ENCODE data around the gene AARS2.
"Not testable (repeated sequence)": the region's sequence is repeated elsewhere in the genome, so short reads cannot be mapped to it uniquely, and the experiment has no call there.

AARS2 gene

DNA sequence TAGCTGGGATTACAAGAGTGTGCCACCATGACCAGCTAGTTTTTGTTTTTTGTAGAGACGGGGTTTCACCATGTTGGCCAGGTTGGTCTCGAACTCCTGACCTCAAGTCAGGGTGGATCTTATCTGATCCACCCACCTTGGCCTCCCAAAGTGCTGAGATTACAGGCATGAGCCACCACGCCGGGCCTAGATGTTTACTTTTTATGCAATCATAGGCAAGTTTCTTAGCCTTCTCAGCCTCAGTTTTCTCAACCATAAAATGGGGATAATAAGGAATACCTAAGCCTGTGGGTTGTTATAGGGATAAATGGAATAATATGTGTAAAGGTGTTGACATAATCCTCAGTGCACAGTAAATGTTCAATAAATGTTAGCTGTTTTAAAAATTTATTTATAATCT is 39.1 kb upstream of the AARS2 start:
- DNase-seq (ENCODE audit: low read depth) = no peak
- H3K4me3 ChIP-seq (ENCODE audit: low read depth, low read length) = no peak overlapping the region
- TF ChIP-seq, protein P1, sequence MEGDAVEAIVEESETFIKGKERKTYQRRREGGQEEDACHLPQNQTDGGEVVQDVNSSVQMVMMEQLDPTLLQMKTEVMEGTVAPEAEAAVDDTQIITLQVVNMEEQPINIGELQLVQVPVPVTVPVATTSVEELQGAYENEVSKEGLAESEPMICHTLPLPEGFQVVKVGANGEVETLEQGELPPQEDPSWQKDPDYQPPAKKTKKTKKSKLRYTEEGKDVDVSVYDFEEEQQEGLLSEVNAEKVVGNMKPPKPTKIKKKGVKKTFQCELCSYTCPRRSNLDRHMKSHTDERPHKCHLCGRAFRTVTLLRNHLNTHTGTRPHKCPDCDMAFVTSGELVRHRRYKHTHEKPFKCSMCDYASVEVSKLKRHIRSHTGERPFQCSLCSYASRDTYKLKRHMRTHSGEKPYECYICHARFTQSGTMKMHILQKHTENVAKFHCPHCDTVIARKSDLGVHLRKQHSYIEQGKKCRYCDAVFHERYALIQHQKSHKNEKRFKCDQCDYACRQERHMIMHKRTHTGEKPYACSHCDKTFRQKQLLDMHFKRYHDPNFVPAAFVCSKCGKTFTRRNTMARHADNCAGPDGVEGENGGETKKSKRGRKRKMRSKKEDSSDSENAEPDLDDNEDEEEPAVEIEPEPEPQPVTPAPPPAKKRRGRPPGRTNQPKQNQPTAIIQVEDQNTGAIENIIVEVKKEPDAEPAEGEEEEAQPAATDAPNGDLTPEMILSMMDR (IDR thresholded peaks at IDR 0.05; ENCODE audit: control insufficient read depth, extremely low read depth, insufficient read depth) = no peak

DNA sequence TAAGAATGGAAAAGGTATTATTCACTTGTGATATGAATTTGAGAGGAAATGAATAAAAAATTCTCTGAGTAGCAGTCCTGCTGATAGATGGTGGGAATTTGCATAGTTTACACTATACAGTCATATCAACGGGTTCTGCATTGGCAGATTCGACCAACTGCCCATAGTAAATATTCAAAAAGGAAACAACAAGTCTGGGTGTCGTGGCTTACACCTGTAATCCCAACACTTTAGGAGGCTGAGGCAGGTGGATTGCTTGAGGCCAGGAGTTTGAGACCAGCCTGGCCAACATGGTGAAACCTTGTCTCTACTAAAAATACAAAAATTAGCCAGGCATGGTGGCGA is 37.5 kb upstream of the AARS2 start:
- not testable (repeated sequence) for H3K4me3 ChIP-seq (ENCODE audit: low read depth, low read length); DNase-seq (ENCODE audit: low read depth)

DNA sequence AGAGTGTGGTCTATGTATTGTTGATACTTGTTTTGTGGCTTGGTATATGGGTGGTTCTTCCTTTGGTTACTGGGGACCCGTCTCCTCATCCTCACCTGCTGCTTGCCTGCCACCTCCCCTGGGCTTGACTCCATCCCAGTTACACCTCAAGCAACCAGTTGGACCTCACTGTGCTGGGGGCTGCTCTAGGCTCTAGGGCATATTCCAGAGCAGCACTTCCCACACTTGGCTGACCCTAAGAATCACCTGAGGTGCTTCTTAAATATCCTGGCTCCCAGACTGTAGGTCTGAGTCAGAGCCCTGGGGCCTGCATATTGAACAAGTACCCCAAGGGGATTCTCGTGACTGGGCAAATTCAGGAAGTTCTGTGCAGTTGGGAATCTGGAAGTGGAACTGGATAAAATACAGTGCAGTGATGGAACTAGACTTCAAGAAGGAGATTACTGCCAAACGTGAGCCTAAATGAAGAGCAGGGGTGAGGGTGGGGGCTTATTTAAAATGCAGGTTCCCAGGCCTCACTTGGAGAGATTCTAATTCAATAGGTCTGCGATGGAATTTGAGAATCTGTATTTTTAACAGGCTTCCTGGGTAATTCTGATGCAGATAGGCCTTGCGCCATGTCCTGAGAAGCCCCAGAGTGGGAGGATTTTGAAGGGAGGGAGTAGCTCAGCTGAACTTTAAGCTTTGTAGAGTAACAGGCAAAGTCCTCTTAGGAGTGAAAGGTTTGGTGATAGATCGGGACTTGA is 36.9 kb upstream of the AARS2 start:
- TF ChIP-seq, protein P1 (IDR thresholded peaks at IDR 0.05; ENCODE audit: control insufficient read depth, extremely low read depth, insufficient read depth) = no peak
- no peak for DNase-seq (ENCODE audit: low read depth)
- H3K4me3 ChIP-seq (ENCODE audit: low read depth, low read length) = no peak overlapping the region

DNA sequence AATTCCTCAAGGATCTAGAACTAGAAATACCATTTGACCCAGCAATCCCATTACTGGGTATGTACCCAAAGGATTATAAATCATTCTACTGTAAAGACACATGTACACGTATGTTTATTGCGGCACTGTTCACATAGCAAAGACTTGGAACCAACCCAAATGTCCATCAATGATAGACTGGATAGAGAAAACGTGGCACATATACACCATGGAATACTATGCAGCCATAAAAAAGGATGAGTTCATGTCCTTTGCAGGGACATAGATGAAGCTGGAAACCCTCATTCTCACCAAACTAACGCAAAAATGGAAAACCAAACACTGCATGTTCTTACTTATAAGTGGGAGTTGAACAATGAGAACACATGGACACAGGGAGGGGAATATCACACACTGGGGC is 33.7 kb upstream of the AARS2 start:
- not testable (repeated sequence) for H3K4me3 ChIP-seq (ENCODE audit: low read depth, low read length); DNase-seq (ENCODE audit: low read depth)

DNA sequence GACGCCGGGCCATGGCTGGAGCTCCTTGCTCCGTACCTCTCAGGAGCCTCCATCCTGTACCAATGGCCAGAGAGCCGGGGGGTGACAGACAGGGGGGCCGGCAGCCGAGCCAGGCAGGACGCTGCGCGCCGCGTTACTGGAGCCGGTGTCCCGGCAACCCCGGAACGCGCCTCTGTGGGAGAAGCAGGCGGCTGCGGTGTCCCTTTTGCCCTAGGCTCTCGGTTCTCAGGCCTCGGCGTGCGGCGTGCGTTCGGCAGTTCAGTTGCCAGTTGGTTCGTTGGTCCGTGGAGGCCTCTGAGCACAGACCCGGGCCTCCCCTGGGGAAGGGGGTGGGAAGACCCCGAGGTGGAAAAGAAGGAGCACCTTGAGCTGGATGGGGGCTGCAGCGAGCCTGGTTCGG is 29.3 kb upstream of the AARS2 start, which contains the start of gene SPATS1:
Gene SPATS1, plus strand, starts transcription at position 162 of the 400 bp plus-strand sequence. CDS start 446 bp downstream, outside the sequence.
- TF ChIP-seq, protein P1 (IDR thresholded peaks at IDR 0.05; ENCODE audit: control insufficient read depth, extremely low read depth, insufficient read depth) = no peak
- no peak within 1 kb of the TSS for H3K4me3 ChIP-seq (ENCODE audit: low read depth, low read length)
- DNase-seq (ENCODE audit: low read depth) = no peak

DNA sequence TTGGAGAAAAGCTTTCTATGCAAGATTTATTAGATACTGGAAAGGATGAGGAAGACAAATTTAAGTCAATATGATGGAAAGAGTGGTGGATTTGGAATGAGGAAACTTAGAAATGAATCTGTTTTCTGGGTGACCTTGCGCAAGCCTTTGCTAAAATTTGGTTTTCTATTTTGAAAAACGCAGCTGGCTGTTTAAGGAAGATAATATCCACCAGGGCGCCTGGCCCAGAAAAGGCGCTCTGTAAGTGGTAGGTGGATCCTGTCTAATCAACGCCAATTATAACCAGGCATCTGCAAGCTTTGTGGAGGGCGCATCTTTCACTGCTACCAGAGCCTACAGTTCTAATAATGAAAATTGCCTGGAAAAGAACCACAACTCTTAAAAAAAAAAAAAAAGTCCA is 28.9 kb upstream of the AARS2 start:
- TF ChIP-seq, protein P1 (IDR thresholded peaks at IDR 0.05; ENCODE audit: control insufficient read depth, extremely low read depth, insufficient read depth) = no peak
- DNase-seq (ENCODE audit: low read depth) = no peak
- H3K4me3 ChIP-seq (ENCODE audit: low read depth, low read length) = no peak overlapping the region

DNA sequence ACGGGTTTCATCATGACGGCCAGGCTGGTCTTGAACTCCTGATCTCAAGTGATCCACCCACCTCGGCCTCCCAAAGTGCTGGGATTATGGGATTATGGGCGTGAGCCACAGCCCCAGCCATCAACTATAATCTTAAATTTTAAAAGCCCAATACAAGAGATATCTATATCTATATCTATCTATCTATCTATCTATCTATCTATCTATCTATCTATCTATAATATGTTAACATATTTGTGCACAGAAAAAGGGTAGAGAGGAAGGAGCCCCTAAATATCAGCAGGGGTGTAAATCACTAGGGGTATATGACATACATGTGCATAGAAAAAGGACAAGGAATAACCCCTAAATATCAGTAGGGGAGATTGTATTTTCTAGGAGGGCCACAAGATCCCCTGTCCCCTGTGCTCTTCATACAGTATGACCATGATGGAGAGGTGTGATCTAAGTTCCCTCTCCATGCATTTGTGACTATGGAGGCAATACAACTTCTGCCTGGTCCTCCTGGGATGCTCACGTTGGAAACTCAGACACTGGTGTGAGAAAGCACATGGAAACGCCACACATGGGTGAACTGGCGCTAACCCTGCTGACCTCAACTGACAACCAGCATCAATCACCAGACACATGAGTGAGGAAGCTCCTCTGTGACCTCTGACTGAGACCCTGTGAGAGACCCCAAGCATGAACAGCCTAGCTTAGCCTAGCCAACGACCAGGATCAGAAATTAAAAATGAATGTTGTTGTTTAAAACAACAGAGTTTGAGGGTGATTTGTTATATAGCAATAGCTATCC is 28.1 kb upstream of the AARS2 start:
- TF ChIP-seq, protein P1 (IDR thresholded peaks at IDR 0.05; ENCODE audit: control insufficient read depth, extremely low read depth, insufficient read depth) = no peak
- DNase-seq (ENCODE audit: low read depth) = no peak
- H3K4me3 ChIP-seq (ENCODE audit: low read depth, low read length) = no peak overlapping the region

All from LNCaP clone FGC (cell line).